ENCODE measurements around the gene MAPKAPK2.

MAPKAPK2 gene

DNA sequence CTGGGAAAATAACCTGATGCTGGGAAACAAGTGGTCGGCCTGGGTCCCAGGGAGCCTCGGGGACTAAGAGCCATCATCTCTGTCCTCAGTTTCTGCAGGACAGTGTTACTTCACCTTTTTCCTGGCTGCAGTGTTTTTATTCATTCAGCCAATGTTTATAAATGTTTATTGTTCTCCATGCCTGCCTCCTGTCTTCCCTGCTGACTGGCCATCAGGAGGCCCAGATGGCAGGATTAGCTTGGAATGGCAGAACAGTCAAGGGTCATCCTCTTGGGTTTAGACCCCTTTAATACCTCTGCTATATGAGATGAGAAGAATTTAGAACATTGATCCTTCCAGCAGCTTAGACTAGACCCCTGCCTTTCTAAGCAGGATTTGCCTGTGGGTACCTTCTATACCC is 13.3 kb downstream of the MAPKAPK2 start:
- Histone ChIP-seq H3K4me2 (no peak overlapping the region), H3K9ac (no peak overlapping the region), H2AFZ (ENCODE audit: low read depth) (no peak overlapping the region), H3K4me3 (IDR thresholded peaks at IDR 0.05; ENCODE audit: insufficient read depth, low read depth, low read length) (no peak overlapping the region), H3K79me2 (ENCODE audit: insufficient read depth, low read depth) (peaks cover 4% of the 10 kb centered on the region; the same call in 1 of the 2 replicates), H3K4me1 (ENCODE audit: low read depth, poor library complexity, severe bottlenecking) (peaks cover 61% of the 10 kb centered on the region), H3K27me3 (ENCODE audit: insufficient read depth, low read depth) (no peaks in the 10 kb centered on the region), H3K36me3 (ENCODE audit: insufficient read depth) (no peaks in the 10 kb centered on the region), H4K20me1 (ENCODE audit: insufficient read depth) (no peaks in the 10 kb centered on the region), H3K27ac (no peak overlapping the region)
- TF ChIP-seq CTCF (conservative IDR thresholded peaks at IDR 0.05; ENCODE audit: low read depth, low read length), result no peak

DNA sequence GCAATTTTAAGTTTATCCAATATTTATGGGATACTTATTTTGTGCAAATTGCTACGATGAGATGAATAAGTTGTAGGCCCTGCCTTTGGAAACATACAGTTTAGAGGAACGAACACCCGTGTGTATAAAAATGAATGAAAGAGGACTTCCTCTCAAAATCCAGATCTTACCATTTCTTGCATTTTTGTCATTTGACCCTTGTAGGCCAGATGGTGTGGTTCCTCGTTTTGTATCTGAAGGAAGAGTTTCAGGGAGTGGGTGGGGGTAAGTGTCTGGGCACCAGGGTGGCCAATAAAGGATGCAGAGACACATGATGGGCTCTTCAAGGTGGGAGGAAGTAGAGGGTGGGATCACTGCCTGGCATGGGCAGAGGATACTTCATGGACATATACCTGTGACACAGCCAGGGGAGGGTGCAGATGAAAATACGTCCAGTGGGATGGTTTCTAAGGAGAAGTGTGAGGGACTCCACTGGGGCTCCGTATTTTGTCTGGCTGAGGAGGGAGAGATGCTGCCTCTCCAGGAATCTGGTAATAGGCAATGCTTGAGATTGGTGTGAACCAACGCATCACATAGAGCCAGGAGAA is 14.4 kb downstream of the MAPKAPK2 start:
- peaks cover 4% of the 10 kb centered on the region; the same call in 1 of the 2 replicates for H3K79me2 ChIP-seq (ENCODE audit: insufficient read depth, low read depth)
- no peak overlapping the region for H3K4me2 ChIP-seq
- H2AFZ ChIP-seq (ENCODE audit: low read depth), result no peak overlapping the region
- no peak for TF ChIP-seq CTCF (conservative IDR thresholded peaks at IDR 0.05; ENCODE audit: low read depth, low read length)
- peaks cover 63% of the 10 kb centered on the region for H3K4me1 ChIP-seq (ENCODE audit: low read depth, poor library complexity, severe bottlenecking)
- no peak overlapping the region for H3K9ac ChIP-seq
- no peaks in the 10 kb centered on the region for H3K27me3 ChIP-seq (ENCODE audit: insufficient read depth, low read depth)
- H3K36me3 ChIP-seq (ENCODE audit: insufficient read depth), result no peaks in the 10 kb centered on the region
- H3K27ac ChIP-seq, result no peak overlapping the region
- H3K4me3 ChIP-seq (IDR thresholded peaks at IDR 0.05; ENCODE audit: insufficient read depth, low read depth, low read length), result no peak overlapping the region
- no peaks in the 10 kb centered on the region for H4K20me1 ChIP-seq (ENCODE audit: insufficient read depth)

DNA sequence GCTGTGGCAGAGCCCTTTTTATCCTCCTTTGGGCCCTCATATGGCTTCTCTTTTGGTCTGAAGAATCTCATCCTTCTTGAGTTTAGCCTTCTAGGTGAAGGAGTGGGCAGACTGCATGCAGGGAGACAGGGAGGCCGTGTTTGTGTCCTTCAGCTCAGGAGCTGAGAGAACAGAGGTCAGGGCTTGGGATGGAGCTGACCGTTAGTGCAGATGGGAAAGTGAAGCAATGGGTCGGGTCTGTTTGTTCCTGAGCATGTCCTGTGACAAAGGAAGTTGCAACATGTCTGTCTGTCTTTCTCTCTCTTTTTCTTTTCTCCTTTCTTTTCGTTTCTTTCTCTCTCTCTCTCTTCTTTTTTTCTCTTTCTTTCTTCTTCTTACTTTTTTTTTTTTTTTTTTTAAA is 14.9 kb downstream of the MAPKAPK2 start:
- Histone ChIP-seq H3K27ac (no peak overlapping the region), H3K4me1 (ENCODE audit: low read depth, poor library complexity, severe bottlenecking) (peaks cover 69% of the 10 kb centered on the region), H3K27me3 (ENCODE audit: insufficient read depth, low read depth) (no peaks in the 10 kb centered on the region), H3K9ac (no peak overlapping the region), H4K20me1 (ENCODE audit: insufficient read depth) (no peaks in the 10 kb centered on the region), H3K79me2 (ENCODE audit: insufficient read depth, low read depth) (peaks cover 4% of the 10 kb centered on the region; the same call in 1 of the 2 replicates), H3K4me3 (IDR thresholded peaks at IDR 0.05; ENCODE audit: insufficient read depth, low read depth, low read length) (no peak overlapping the region), H3K36me3 (ENCODE audit: insufficient read depth) (no peaks in the 10 kb centered on the region), H3K4me2 (no peak overlapping the region), H2AFZ (ENCODE audit: low read depth) (no peak overlapping the region)
- no peak for TF ChIP-seq CTCF (conservative IDR thresholded peaks at IDR 0.05; ENCODE audit: low read depth, low read length)

GRCh38 chr1:206700445-206701036 is 15.8 kb downstream of the MAPKAPK2 start:
- no peaks in the 10 kb centered on the region for H3K27me3 ChIP-seq (ENCODE audit: insufficient read depth, low read depth)
- H3K79me2 ChIP-seq (ENCODE audit: insufficient read depth, low read depth), result peaks cover 4% of the 10 kb centered on the region; the same call in 1 of the 2 replicates
- H3K27ac ChIP-seq, result no peak overlapping the region
- H3K4me1 ChIP-seq (ENCODE audit: low read depth, poor library complexity, severe bottlenecking), result peaks cover 78% of the 10 kb centered on the region
- no peak overlapping the region for H2AFZ ChIP-seq (ENCODE audit: low read depth)
- H4K20me1 ChIP-seq (ENCODE audit: insufficient read depth), result no peaks in the 10 kb centered on the region
- H3K36me3 ChIP-seq (ENCODE audit: insufficient read depth), result no peaks in the 10 kb centered on the region
- H3K9ac ChIP-seq, result no peak overlapping the region
- no peak for TF ChIP-seq CTCF (conservative IDR thresholded peaks at IDR 0.05; ENCODE audit: low read depth, low read length)
- H3K4me2 ChIP-seq, result no peak overlapping the region; the same call in 1 of the 2 replicates
- H3K4me3 ChIP-seq (IDR thresholded peaks at IDR 0.05; ENCODE audit: insufficient read depth, low read depth, low read length), result no peak overlapping the region

Measured in KMS-11 (cell line).